IMR-90 (cell line): Measurements from ENCODE around the gene MRS2.

Experiments
- CTCF ChIP-seq: conservative IDR thresholded peaks from 2 replicates; pipeline ENCODE4 v1.5.1; 2012; ENCODE audit warnings: mild to moderate bottlenecking, low read depth, low read length, improper control_type of control experiment
- RAD21 ChIP-seq: IDR thresholded peaks from 2 replicates; pipeline ENCODE4 v1.6.1; 2012; ENCODE audit warnings: low read length, improper control_type of control experiment

DNA sequence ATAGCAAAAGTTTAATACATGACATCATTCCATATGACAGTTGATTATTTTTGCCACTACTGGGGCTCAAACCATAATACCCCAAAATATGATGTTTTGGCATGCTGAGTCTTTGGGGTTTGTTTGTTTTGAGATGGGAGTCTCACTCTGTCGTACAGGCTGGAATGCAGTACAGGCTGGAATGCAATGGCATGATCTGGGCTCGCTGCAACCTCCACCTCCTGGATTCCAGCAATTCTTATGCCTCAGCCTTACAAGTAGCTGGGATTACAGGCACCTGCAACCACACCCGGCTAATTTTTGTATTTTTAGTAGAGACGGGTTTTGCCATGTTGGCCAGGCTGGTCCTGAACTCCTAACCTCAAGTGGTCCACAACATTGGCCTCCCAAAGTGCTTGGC, 1.3 kb upstream of the MRS2 start:
- TF ChIP-seq CTCF (no peak), RAD21 (no peak)
